ENCODE measurements around the gene FBXL13.
"Not testable (repeated sequence)": the region's sequence is repeated elsewhere in the genome, so short reads cannot be mapped to it uniquely, and the experiment has no call there.

FBXL13 gene

DNA sequence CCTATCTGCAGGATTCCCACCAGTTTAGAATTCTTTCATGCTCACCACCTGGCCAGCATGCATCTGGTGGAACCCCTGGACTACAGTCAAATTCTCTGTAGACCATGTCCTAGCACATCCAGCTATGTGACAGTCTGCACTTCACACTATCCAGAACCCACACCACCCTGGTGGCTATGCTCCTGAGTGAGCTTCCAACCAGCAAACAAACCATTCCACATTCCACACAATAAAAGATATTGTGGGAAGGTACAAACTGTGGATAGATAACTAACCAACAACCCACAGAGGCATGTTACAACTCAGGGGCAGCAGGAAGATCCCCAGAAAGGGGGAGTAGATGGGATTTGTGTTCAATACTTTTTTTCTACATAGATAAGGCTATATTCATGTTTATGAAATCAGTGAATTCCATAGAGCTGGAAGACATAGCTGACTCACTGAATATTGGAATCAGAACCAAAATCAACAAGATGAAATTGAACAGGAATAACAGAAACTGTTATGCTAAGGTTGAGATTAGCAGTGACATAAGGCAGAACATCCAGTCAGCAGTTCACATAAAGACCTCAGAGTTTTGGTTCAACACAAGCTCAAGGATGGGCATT is 89.3 kb downstream of the FBXL13 start:
- in situ Hi-C loops (cut with MboI; ENCODE audit: low sequenced_read_pairs, unreplicated experiment): no loop called here
- no peak for DNase-seq (ENCODE audit: low spot score)
- TF ChIP-seq, protein P1, sequence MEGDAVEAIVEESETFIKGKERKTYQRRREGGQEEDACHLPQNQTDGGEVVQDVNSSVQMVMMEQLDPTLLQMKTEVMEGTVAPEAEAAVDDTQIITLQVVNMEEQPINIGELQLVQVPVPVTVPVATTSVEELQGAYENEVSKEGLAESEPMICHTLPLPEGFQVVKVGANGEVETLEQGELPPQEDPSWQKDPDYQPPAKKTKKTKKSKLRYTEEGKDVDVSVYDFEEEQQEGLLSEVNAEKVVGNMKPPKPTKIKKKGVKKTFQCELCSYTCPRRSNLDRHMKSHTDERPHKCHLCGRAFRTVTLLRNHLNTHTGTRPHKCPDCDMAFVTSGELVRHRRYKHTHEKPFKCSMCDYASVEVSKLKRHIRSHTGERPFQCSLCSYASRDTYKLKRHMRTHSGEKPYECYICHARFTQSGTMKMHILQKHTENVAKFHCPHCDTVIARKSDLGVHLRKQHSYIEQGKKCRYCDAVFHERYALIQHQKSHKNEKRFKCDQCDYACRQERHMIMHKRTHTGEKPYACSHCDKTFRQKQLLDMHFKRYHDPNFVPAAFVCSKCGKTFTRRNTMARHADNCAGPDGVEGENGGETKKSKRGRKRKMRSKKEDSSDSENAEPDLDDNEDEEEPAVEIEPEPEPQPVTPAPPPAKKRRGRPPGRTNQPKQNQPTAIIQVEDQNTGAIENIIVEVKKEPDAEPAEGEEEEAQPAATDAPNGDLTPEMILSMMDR (IDR thresholded peaks at IDR 0.05; ENCODE audit: borderline replicate concordance, control extremely low read depth, extremely low read depth, insufficient read depth, missing control alignments): no peak

DNA sequence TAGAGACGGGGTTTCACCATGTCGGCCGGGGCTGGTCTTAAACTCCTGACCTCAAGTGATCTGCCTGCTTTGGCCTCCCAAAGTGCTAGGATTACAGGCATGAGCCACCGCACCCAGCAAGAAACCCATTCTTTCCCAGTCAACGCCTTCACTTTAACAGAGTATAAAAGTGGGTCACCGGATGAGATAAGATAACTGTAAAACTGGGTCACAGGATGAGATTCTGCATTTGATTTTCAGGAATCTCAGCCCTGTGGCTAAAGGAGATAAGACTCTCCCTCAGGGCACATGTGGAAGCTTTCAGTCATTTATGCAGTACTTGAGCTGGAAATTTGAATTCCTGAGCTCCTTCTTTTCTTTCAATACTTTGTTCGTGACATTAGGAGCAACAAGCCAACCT is 91.0 kb downstream of the FBXL13 start:
- no peak for DNase-seq (ENCODE audit: low spot score)
- in situ Hi-C loops (cut with MboI; ENCODE audit: low sequenced_read_pairs, unreplicated experiment): no loop called here
- TF ChIP-seq, protein P1 (IDR thresholded peaks at IDR 0.05; ENCODE audit: borderline replicate concordance, control extremely low read depth, extremely low read depth, insufficient read depth, missing control alignments): no peak

DNA sequence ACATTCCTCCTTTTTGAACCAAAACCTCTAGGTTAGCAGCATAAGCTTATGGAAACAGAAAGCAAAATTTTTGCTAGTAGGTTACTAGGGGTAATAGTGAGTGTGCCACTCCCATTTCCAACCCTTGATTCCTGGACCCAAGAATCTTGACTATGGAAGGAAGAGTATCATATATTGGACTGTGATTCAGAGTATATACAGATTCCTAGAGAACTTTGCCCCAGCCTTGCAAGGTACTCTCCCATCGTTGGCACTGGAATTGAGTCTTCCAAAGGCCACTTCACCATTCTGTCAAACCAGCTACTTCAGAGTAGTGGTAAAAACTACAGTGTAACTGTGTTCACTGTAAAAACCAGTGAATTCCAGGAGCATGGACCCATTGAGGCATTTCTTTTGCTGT is 92.4 kb downstream of the FBXL13 start:
- TF ChIP-seq, protein P1 (IDR thresholded peaks at IDR 0.05; ENCODE audit: borderline replicate concordance, control extremely low read depth, extremely low read depth, insufficient read depth, missing control alignments): no peak
- DNase-seq (ENCODE audit: low spot score): no peak
- in situ Hi-C loops (cut with MboI; ENCODE audit: low sequenced_read_pairs, unreplicated experiment): no loop called here

DNA sequence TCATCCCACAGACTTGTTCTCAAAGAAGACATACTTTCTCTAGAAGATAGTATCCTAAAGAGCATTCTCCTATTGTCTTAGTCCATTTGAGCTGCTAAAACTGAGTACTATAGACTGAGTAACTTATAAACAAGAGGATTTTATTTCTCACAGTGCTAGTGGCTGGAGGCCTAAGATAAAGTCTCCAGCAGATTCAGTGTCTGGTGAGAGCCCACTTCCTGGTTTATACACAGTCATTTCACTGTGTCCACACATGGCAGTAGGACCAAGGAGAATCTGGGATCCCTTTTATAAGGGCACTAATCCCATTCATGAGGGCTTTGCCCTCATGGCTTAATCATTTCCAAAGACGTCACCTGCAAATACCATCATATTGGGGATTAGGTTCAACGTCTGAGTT is 93.1 kb downstream of the FBXL13 start:
- in situ Hi-C loops (cut with MboI; ENCODE audit: low sequenced_read_pairs, unreplicated experiment): no loop called here
- DNase-seq (ENCODE audit: low spot score): no peak
- TF ChIP-seq, protein P1 (IDR thresholded peaks at IDR 0.05; ENCODE audit: borderline replicate concordance, control extremely low read depth, extremely low read depth, insufficient read depth, missing control alignments): no peak

DNA sequence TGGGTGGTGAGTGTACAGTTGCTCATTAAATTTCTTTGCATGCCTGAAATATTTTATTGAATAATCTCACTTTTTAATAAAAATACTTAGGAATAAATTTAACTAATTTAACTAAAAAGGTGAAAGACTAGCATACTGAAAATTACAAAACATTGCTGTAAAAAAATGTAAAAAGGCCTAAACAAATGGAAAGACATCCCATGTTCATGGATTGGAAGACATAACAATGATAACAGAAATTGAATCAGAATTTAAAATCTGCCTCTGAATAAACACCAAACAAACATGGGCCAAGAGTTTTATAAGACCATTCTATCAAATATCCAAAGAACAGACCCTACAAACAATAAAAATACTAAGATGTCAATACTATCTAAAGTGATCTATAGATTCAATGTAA is 94.9 kb downstream of the FBXL13 start:
- TF ChIP-seq, protein P1 (IDR thresholded peaks at IDR 0.05; ENCODE audit: borderline replicate concordance, control extremely low read depth, extremely low read depth, insufficient read depth, missing control alignments): no peak
- DNase-seq (ENCODE audit: low spot score): no peak
- in situ Hi-C loops (cut with MboI; ENCODE audit: low sequenced_read_pairs, unreplicated experiment): no loop called here

DNA sequence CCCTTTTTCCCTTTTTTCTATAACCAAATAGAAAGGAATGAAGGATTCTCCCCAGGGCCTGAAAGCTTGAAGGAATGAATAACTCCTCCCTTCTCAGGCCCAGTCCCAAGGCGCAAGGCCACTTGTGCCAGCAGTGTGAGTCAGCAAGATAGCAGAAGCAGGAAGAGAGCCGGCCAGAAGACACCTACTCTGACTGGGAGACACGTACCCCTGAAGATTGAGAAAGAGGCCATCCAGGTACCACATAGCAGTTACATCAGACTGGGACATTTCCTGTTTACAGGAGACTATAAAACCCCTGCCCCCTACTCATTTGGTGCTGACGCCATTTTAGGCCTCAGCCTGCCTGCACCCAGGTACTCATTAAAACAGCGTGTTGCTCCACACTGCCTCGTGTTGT is 96.3 kb downstream of the FBXL13 start:
- TF ChIP-seq, protein P1 (IDR thresholded peaks at IDR 0.05; ENCODE audit: borderline replicate concordance, control extremely low read depth, extremely low read depth, insufficient read depth, missing control alignments): no peak
- no peak for DNase-seq (ENCODE audit: low spot score)
- in situ Hi-C loops (cut with MboI; ENCODE audit: low sequenced_read_pairs, unreplicated experiment): no loop called here

DNA sequence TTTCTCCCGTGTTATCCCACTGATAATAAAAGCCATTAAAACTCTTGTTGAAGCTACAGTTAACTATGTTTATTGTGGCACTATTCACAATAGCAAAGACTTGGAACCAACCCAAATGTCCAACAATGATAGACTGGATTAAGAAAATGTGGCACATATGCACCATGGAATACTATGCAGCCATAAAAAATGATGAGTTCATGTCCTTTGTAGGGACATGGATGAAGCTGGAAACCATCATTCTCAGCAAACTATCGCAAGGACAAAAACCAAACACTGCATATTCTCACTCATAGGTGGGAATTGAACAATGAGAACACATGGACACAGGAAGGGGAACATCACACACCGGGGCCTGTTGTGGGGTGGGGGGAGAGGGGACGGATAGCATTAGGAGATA is 97.0 kb downstream of the FBXL13 start:
- in situ Hi-C loops (cut with MboI; ENCODE audit: low sequenced_read_pairs, unreplicated experiment); DNase-seq (ENCODE audit: low spot score): not testable (repeated sequence)
